Fibroblast of skin of right biceps (primary cell): ENCODE measurements around the gene ZNF682.
"Not testable (repeated sequence)": the region's sequence is repeated elsewhere in the genome, so short reads cannot be mapped to it uniquely, and the experiment has no call there.

ENCODE experiments used
- DNase-seq: peaks from one replicate; pipeline ENCODE4 v3.0.0-alpha.2; 2013

ZNF682 gene

DNA sequence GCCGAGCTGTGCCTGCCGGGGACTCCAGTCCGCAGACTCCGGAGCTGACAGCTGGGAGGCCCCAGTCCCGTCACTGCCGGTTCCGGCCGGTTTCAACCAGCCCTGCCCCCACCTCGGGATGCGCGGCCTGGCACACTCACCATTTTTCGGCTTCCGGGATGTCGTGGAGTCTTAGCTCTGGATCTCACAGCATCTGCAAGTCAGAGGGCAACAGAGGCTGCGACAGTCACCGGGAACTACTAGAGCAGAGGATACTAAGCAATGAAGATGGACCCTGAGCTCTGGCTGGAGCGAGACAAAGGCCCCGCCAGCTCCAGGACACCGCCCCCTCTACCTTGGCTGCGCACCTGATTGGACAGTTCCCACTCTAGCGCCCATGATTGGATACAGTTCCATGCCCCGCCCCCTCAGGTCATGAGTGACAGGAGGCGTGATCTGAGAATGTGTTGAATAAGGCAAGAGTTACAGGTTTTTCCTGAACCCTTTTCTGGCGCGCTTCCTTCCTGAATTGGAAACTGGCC is at the start of gene ZNF682:
ZNF682 (minus strand) TSS at position 303 of the 521 bp plus-strand sequence; CDS start at position 143, 160 bp downstream.
- DNase-seq, result peak; percentile 96

DNA sequence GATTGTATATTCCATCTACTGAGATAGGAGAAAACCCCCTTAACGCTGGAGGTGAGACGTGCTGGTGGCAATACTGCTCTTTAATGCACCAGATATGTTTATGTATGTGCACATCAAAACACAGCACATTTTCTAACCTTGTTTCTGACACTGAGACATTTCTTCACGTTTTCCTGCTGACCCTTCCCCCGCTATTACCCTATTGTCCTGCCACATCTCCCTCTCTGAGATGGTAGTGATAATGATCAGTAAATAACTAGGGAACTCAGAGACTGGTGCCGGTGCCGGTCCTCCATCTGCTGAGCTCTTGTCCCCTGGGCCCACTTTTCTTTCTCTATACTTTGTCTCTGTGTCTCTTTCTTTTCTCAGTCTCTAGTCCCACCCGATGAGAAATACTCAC is 43.6 kb upstream of the ZNF682 start:
- not testable (repeated sequence) for DNase-seq

DNA sequence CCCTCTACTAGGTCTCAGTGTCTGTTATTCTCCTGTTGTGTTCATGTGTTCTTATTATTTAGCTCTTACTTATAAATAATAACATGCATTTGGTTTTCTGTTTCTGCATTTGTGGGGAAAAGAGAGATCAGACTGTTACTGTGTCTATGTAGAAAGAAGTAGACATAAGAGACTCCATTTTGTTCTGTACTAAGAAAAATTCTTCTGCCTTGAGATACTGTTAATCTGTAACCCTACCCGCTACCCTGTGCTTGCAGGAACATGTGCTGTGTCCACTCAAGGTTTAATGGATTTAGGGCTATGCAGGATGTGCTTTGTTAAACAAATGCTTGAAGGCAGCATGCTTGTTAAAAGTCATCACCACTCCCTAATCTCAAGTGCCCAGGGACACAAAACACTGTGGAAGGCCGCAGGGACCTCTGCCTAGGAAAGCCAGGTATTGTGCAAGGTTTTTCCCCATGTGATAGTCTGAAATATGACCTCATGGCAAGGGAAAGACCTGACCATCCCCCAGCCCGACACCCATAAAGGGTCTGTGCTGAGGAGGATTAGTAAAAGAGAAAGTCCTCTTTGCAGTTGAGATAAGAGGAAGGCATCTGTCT is 43.0 kb upstream of the ZNF682 start:
- not testable (repeated sequence) for DNase-seq

DNA sequence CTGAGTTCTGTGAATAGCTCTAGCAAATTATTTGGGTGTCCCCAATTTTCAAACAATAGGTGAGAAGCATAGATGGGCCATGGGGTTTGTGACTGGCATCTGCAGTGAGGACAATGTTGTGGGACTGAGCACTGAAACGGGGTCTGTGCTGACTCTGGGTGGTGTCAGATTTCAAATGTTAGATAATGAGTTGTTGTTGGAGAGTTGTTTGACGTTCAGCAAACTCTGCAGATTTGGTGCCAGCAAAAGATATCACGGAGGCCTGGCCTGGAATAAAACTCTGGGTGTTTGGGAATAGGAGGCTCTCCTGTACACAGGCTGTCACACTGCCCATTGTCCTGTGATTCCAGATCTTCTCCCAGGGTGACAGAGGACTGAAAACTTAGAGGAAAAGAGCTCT is 41.4 kb upstream of the ZNF682 start:
- DNase-seq, result no peak

DNA sequence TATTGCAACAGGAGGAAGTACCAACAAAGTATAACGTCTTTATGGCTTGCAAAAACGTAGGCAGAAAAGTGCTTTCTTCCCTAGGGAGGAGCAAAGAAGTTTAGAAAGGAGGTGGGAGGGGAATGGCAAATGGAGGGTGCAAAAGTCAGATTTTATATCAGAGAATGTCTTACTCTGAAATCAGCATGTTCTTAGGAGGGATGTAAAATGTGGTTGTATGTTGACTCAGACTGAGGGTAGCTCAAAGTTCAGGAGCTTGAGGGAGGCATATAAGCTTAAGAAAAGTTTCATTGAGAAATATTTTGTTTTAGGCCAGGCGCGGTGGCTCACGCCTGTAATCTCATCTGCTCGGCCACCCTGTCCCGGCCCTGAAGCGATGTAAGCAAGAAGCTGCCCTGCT is 40.2 kb upstream of the ZNF682 start:
- no peak for DNase-seq

DNA sequence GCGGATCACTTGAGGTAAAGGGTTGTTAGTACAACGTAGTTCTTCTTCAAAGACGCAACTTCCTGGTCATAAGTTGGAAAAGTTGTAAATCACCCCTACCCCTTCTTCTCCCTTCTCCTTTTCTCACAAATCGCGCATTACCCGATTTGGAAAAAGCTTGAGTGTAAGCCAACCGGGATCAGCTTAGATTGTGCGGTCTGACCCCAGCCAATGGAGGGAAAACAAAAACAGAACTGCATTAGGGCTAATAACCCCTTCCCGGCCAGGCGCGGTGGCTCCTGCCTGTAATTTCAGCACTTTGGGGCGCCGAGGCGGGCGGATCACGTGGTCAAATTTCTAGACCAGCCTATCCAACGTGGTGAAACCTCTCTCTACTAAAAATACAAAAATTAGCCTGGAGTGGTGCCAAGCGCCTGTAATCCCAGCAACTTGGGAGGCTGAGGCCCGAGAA is 39.3 kb upstream of the ZNF682 start:
- peak; percentile 32 for DNase-seq

DNA sequence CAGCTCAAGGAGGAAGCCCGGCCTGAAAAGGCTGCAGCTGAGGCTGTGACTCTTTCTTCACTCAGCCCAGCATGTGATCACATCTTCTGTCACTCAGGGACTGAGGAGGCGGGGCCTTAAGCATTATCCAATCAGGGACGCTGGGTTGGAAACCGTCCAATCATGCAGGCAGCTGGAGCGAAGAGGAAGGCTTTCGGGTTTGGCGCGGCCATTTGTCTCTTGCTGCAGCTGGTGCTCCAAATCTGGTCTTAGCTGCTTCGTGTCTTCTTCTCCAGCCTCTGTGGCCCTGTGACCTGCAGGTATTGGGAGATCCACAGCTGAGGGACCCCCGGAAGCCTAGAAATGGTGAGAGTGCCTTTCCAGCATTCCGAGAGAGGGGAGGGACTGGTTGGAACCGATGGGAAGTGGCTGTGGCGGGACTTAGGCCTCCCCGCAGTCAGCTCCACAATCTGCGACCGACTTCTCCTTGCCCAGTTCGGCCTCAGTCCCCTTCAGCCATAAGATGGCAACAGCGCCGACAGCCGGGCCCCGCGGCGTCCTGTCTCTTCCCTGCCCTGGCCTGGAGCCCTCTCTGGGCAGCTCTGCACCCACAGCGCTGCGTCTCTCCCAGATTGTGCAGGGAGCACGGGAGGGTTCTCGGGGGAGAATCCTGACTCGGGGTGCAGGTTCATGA is 38.6 kb upstream of the ZNF682 start, which contains the start of gene ZNF90:
ZNF90 (plus strand) TSS at position 210 of the 673 bp plus-strand sequence; CDS start at position 343, 133 bp downstream.
- peak; percentile 97 for DNase-seq

DNA sequence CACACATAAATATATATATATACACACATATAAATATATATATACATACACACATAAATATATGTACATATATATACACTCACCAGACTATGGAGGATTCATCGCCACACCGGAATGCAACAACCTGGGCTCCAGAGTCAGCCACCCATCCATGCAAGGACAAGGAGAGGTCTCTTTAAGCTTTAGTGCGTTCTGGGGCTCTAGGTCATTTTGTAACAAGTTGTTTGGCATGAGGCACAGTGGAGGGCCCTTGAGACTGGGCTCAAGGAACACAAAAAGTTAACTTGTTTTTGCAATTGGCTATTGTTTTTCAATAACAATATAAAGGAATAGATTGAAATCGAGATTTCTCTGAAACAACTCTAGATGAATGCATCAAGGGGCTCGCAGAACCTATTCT is 33.6 kb upstream of the ZNF682 start:
- no peak for DNase-seq

DNA sequence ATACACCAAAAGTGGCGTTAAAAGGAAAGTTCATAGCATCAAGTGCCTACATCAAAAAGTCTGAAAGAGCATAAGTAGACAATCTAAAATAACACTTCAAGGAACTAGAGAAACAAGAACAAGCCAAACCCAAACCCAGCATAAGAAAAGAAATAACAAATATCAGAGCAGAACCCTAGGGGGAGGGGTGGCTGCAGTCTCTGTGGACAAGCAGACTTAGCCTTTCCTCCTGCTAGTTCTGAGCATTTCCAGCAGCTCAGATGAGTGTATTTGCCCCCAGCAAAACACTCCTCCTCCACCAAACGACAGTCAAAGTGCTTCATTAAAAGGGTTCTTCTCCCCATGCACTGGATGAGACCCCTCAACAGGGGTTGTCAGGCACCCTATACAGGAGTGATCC is 31.4 kb upstream of the ZNF682 start:
- no peak for DNase-seq

DNA sequence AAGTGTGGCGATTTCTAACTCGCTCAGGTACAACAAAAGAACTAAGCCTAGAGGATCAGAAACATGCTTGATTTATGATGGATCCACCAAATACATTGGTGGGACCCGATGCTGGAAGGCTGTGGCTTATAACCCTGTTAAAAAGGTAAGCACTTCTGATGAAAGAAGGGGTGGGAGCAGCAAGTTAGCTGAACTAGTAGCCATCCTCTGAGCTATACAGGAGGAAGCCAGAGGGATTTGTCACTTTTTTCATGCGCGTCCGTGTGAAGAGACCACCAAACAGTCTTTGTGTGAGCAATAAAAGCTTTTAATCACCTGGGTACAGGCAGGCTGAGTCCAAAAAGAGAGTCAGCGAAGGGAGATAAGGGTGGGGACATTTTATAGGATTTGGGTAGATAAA is 29.3 kb upstream of the ZNF682 start:
- DNase-seq, result not testable (repeated sequence)

DNA sequence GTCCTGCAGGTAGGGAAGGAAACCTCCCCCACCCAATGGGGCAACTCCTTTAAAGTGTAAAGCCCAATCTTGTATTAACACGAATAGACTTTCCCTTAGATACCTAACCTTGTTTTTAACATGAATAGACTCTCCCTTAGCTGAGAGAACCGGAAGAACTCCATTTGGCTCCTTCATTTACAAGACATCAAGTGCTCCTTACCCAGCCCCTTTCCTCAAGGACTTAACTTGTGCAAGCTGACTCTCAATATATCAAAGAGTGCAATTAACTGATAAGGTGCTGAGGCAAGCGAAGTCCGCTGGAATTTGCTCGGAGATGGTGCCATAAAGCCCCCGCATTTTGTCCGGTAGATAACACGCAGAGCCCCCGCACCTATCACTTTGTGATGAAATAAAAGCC is 28.6 kb upstream of the ZNF682 start:
- DNase-seq, result no peak

DNA sequence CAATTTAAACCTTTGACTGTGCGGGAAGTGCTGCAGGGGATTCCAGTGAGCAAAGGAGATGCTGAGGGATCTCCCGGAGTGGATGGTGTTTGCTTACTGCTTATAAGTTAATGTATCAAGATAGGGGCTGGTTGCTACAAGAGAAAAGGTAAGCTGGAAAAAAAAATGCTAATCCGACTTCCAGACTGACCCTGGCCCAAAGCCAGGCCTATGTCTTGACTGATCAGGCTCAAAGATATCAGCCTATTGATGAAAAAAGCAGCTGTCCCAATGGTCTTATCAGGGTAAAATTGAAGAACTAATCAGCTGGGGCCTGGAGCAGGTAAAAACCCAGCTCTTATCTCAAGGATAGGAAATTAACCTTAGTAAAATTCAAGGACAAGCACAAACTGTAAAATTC is 27.6 kb upstream of the ZNF682 start:
- DNase-seq, result no peak

DNA sequence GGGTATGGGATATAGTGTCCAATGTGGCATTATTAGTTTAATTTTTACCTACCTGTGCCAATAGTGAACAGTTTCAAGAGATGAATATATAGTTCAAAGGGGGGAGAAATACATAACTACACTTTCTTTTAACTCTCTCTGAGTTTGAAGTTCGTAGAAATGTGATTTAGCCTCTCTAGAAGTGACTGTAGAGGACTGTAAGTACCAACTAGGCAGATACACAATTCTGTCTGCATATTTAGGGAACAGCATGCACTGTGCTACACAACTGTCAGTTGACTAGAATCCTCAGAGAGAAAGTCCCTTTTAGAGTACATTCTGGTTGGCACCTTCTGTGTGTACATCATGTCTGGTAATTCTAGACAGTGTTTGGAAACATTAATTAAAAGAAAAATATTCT is 21.0 kb upstream of the ZNF682 start:
- no peak for DNase-seq

DNA sequence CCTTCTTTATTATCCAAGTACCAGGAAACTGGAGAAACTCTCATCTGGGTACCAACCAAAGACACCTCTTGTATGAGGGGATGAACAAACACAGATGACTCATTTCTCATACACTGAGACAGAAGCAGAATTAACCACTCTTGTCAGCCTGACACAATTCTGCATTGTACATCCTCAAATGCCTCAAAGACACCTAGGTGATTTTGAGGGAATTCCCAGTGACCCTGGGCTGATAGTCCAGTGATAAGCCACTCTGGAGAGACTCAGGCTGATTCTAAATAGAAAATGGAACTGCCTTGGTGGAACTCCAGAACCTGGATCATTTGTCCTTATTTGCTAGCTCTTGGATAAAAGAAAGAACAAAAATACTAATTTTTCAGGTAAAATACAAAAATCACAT is 19.4 kb upstream of the ZNF682 start:
- not testable (repeated sequence) for DNase-seq

DNA sequence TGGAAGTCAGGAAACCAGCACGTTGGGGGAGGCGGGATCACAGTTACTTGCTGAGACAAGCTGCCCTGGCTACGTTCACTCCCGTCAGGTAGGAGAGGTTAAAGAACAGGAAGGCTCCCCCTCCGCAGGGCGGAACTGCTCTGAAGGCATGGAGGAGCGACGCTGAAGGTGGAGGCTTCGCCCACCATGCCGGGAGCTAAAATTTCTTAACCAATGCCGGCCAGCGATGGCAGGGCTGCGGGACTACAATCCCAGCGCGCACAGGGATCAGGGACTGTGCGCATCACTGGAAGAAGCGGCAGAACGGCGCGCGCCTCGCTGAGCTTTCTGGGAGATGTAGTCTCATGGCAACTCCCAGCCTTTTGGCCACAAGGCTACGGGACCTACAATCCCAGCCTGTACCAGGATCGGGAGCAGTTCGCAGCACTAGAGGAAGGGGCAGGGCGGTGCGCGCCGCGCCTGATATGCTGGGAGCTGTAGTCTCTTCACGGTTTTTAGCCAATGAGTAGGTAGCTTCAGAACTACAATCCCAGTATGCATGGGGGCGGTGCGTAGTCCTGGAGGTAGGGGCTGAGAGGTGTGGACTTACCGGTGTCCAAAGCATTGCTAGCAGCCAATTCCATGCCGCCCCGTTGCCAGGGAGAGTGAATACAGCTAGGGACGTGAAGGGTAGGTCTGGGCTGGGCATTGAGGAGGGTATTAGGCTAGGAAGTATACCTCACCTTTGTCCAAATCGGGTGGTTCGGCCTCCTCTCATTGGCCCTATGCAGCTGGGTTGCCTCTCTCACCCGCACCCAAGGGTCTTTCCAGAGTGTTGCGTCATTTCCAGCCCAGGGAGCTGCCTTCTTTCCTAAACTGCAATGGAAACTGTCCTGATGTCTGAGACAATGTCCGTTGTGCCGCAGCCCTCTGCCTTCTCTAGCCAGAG is 12.8 kb upstream of the ZNF682 start:
- peak; percentile 98 for DNase-seq

DNA sequence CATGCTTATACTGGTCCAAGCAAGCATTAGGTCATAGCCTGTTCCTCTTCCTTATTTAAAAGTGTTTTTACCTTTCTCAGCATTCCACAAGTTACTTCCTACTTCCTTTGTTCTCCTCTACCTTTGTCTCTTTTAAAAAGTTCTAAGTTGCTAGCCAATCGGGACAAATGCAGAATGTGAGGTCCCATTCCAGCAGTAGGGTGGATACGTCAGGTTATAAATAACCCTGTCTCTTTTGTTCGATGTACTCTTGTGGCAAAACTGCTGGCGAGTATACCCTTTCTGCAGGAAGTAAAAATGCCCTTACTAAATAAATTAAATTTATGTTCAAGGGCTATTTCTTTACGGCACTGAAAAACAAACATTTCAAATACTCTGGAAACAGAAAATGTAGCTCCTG is 6.4 kb upstream of the ZNF682 start:
- not testable (repeated sequence) for DNase-seq

DNA sequence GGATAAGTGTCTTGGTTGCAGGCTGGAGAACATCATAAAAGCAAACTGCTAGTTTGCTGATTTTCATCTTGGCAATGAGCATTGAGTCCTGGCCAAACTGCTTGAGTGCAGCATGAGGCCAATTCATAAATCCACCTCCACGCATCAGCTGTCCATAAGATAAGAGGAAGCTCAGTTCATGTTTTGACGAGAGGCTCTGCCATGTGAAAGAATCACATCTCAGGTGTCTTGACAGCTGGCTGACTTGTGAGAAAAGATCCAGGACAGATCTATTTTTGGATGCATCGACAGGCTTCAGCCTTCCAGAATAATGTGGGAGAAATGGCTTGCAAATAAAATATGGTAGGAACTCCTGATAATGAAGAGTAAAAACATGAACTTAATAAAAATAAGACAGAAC is 5.4 kb upstream of the ZNF682 start:
- DNase-seq, result no peak

DNA sequence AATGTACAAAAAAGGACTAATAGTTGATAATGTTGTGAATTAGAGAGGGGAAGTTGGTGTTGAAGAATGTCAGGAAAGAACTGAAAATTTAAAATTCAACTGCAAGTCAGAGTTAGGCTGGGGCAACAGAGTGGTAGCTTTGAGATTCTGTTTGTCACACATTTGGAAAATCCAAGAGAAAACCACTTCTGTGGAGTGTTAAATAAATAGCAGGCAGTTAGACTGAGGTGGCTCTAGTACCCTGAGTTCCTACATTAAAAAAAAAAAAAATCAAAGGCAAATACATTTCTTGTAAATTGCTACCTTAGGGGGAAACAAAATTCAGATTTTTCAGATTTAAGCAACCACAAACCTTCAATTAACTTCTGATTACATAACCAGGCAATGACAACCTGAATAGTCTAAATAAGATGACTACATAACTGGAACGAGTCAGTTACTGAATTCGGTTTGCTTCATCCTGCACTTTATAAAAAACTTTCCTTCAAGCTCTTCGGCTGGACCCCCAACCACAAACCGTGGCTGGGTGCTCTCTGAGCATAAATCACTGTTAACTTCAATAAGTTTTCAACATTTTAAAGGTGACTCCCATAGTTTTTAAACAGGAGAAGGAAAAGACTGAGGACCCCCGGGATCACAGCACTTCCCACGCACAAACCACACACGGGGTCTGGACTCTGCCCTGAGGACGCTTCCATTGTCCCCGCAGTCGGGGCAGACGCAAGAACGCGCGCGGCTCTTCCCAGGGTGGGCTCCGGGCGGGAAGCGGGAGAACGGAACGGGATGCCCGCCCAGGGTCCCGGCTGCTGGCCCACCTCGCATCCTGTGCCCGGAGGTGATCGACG is 725 bp downstream of the ZNF682 start:
- peak; percentile 16 for DNase-seq

DNA sequence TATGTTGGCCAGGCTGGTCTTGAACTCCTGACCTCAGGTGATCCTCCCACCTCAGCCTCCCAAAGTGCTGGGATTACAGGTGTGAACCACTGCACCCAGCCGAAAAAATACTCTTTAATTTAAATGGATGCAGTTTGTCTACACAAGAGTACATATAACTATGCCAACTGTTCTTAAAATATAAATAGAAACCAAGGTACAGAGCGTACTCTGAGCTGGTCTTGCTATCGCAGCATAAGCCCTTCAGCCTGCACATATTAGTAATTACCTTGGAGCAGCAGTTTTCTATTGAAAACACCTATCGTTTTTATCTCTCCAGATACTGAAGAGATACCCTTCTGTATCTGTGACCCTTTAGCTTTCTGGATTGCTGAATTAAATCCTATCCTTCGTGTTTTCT is 3.4 kb downstream of the ZNF682 start:
- no peak for DNase-seq

DNA sequence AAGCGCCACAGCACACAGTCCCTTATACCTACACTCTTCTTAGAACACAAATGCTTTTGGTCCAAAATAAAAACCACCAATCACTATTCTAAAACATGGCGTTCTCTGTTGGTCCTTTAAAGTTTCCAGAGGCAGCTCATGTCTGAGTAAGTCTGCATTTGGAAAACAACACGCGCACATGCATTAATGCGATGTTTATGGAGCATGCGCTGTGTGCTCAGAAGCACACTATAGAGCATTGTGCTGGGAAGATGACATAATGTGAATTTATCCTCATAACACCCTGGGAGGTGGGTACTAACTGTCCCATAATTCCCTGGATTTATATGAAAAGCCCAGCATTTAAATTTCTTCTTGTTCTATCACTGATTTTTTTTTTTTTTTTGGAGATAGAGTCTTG is 10.7 kb downstream of the ZNF682 start:
- no peak for DNase-seq

DNA sequence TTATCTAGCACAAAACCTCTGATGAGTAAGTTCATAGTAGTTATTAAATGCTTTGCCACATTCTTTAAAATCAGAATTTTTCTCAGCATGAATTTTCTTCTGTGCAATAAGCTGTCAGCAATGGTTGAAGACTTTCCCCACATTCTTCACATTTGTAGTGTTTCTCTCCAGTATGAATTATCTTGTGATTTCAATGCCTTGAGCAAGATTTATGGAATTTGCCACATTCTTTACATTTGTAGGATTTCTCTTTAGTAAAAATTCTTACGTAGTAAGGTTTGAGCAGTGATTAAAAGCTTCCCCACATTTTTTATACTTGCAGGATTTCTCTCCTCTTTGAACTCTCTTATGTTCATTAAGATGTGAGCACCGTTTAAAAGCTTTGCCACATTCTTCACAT is 33.6 kb downstream of the ZNF682 start:
- no peak for DNase-seq

DNA sequence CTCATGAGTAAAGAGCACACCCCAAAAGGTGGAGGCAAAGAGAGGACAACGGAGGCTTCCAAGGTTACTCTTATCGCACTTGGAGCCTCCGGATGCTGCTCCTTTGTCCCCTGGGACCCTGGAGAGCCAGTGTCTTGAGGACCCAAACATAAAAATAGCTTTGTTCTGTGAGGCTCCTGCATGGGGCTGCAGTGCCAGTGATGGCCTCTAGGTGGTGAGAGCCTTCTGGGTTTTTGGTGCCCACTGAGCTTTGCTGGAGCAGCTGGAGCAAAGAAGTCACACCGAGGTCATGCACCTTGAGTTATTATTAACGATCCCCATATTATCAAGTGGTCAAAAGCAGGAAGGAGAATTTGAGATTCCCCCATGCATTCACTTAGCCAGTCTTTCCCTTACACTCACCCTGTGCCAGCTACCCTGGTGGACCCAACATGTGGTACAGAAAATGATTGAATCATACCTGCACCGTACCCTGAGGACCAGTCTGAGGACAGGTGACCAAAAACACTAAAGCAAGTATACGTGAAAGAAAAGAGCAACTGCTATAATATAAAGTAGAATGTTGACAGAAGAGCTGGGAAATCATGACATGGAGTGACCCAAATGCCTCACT is 41.5 kb downstream of the ZNF682 start:
- DNase-seq, result no peak
